ENCODE data around the gene MYLK.
"Not testable (repeated sequence)": the region's sequence is repeated elsewhere in the genome, so short reads cannot be mapped to it uniquely, and the experiment has no call there.

MYLK gene

DNA sequence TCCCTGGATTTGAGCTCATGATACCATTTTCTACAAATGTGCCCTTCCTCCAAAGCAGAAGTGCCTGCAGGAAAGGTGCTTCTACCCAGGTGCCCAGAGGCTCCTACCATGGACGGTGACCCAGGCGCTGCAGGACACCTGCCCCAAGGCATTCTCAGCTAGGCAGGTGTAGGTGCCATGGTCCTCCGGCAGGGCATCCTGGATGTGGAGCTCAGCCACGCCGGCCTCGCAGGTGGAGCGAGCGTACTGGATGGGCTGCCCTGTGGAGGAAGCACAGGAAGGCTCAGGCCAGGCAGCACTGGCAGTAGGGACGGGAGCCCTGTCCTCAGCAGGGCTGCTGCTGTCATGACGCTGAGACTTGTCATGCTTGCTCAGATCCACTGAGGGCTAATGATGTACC is 162.1 kb downstream of the MYLK start:
- Histone ChIP-seq H3K36me3 (ENCODE audit: control insufficient read depth, insufficient read depth, low read length) (no peaks in the 10 kb centered on the region), H3K4me1 (ENCODE audit: control insufficient read depth, insufficient read depth, low read length) (no peaks in the 10 kb centered on the region), H3K9me3 (ENCODE audit: control insufficient read depth, insufficient read depth, low read depth, low read length) (no peaks in the 10 kb centered on the region), H3K4me3 (ENCODE audit: low read depth, low read length) (no peak overlapping the region), H3K9ac (ENCODE audit: low read length) (no peak overlapping the region), H3K27ac (ENCODE audit: low read depth, low read length) (no peak overlapping the region), H3K27me3 (ENCODE audit: control insufficient read depth, insufficient read depth, low read length) (no peaks in the 10 kb centered on the region)

GRCh38 chr3:123721095-123721689 is 162.9 kb downstream of the MYLK start:
- not testable (repeated sequence) for H3K36me3 ChIP-seq (ENCODE audit: control insufficient read depth, insufficient read depth, low read length); H3K27ac ChIP-seq (ENCODE audit: low read depth, low read length); H3K27me3 ChIP-seq (ENCODE audit: control insufficient read depth, insufficient read depth, low read length); H3K9ac ChIP-seq (ENCODE audit: low read length); H3K9me3 ChIP-seq (ENCODE audit: control insufficient read depth, insufficient read depth, low read depth, low read length); H3K4me1 ChIP-seq (ENCODE audit: control insufficient read depth, insufficient read depth, low read length); H3K4me3 ChIP-seq (ENCODE audit: low read depth, low read length)

DNA sequence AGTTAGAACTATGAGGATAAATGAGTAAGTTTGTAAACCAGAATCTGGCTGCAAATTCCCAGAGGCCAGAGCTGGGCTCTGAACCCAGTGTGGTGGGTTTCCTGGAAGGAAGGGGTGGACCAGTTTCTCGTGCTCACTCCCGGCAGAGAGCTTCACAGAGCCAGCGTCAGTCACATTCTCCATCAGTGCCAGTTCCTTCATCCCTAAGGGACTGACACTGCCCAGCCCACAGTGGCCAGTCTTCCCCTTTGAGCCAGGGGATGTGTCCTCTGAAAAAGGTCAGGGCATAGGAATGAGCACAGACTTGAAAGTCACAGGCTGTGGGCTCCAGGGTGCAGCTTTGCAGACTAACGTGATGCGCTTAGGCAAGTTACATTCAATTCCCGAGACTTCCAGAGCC is 163.5 kb downstream of the MYLK start:
- no peaks in the 10 kb centered on the region for H3K4me1 ChIP-seq (ENCODE audit: control insufficient read depth, insufficient read depth, low read length)
- no peak overlapping the region for H3K9ac ChIP-seq (ENCODE audit: low read length)
- no peaks in the 10 kb centered on the region for H3K27me3 ChIP-seq (ENCODE audit: control insufficient read depth, insufficient read depth, low read length)
- no peaks in the 10 kb centered on the region for H3K9me3 ChIP-seq (ENCODE audit: control insufficient read depth, insufficient read depth, low read depth, low read length)
- H3K27ac ChIP-seq (ENCODE audit: low read depth, low read length), result no peak overlapping the region
- H3K36me3 ChIP-seq (ENCODE audit: control insufficient read depth, insufficient read depth, low read length), result no peaks in the 10 kb centered on the region
- no peak overlapping the region for H3K4me3 ChIP-seq (ENCODE audit: low read depth, low read length)

GRCh38 chr3:123719862-123720453 is 164.2 kb downstream of the MYLK start:
- Histone ChIP-seq H3K9ac (ENCODE audit: low read length) (no peak overlapping the region), H3K4me1 (ENCODE audit: control insufficient read depth, insufficient read depth, low read length) (no peaks in the 10 kb centered on the region), H3K27ac (ENCODE audit: low read depth, low read length) (no peak overlapping the region), H3K36me3 (ENCODE audit: control insufficient read depth, insufficient read depth, low read length) (no peaks in the 10 kb centered on the region), H3K9me3 (ENCODE audit: control insufficient read depth, insufficient read depth, low read depth, low read length) (no peaks in the 10 kb centered on the region), H3K4me3 (ENCODE audit: low read depth, low read length) (no peak overlapping the region), H3K27me3 (ENCODE audit: control insufficient read depth, insufficient read depth, low read length) (no peaks in the 10 kb centered on the region)

- H3K9ac ChIP-seq (ENCODE audit: low read length); H3K4me1 ChIP-seq (ENCODE audit: control insufficient read depth, insufficient read depth, low read length); H3K27me3 ChIP-seq (ENCODE audit: control insufficient read depth, insufficient read depth, low read length); H3K4me3 ChIP-seq (ENCODE audit: low read depth, low read length); H3K27ac ChIP-seq (ENCODE audit: low read depth, low read length); H3K9me3 ChIP-seq (ENCODE audit: control insufficient read depth, insufficient read depth, low read depth, low read length); H3K36me3 ChIP-seq (ENCODE audit: control insufficient read depth, insufficient read depth, low read length): not testable (repeated sequence)
Observed at GRCh38 chr3:123719061-123719756, 164.9 kb downstream of the MYLK start.

DNA sequence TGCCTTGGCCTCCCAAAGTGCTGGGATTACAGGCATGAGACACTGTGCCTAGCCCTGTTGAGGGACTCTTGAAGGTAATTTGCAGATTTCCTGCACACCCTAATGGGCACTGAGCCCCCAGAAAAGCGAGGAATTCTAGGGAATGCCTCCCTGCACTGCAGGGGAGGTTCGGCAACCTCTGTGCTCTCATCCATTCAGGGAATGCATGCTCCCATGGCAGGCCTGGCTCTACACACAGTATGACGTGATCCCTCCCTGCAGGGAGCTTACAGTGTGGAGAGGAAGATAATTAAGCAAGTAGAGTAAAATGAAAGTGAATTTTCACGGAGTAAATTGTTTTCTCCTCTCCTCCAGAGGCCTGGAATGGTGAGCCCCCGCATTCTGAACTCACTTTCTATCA is 166.0 kb downstream of the MYLK start:
- Histone ChIP-seq H3K9ac (ENCODE audit: low read length) (no peak overlapping the region), H3K27me3 (ENCODE audit: control insufficient read depth, insufficient read depth, low read length) (no peaks in the 10 kb centered on the region), H3K4me3 (ENCODE audit: low read depth, low read length) (no peak overlapping the region), H3K36me3 (ENCODE audit: control insufficient read depth, insufficient read depth, low read length) (no peaks in the 10 kb centered on the region), H3K4me1 (ENCODE audit: control insufficient read depth, insufficient read depth, low read length) (no peaks in the 10 kb centered on the region), H3K9me3 (ENCODE audit: control insufficient read depth, insufficient read depth, low read depth, low read length) (no peaks in the 10 kb centered on the region), H3K27ac (ENCODE audit: low read depth, low read length) (no peak overlapping the region)

- not testable (repeated sequence) for H3K9me3 ChIP-seq (ENCODE audit: control insufficient read depth, insufficient read depth, low read depth, low read length); H3K36me3 ChIP-seq (ENCODE audit: control insufficient read depth, insufficient read depth, low read length); H3K4me1 ChIP-seq (ENCODE audit: control insufficient read depth, insufficient read depth, low read length); H3K27me3 ChIP-seq (ENCODE audit: control insufficient read depth, insufficient read depth, low read length); H3K27ac ChIP-seq (ENCODE audit: low read depth, low read length); H3K9ac ChIP-seq (ENCODE audit: low read length); H3K4me3 ChIP-seq (ENCODE audit: low read depth, low read length)
Observed at GRCh38 chr3:123717451-123717850, 166.7 kb downstream of the MYLK start.

DNA sequence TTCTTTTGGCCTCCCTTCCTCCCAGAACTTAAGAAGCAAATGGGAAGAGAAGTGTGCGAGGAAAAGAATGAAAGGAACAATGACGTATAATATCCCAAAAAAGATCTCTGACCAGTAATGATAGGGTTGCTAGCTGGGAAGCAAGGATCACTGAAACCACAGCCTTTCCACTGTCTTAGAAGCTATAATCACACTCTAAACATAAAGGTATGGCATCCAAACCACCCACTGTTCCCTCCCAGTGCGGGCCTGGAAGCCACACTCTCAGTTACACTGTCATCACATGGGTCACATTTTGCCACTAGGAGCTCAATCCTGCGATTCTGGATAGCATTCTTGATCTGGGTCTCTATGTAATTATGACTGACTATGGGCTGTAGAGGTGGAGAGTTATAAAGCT is 167.7 kb downstream of the MYLK start:
- H3K36me3 ChIP-seq (ENCODE audit: control insufficient read depth, insufficient read depth, low read length), result no peaks in the 10 kb centered on the region
- H3K27me3 ChIP-seq (ENCODE audit: control insufficient read depth, insufficient read depth, low read length), result no peaks in the 10 kb centered on the region
- H3K27ac ChIP-seq (ENCODE audit: low read depth, low read length), result no peak overlapping the region
- H3K9me3 ChIP-seq (ENCODE audit: control insufficient read depth, insufficient read depth, low read depth, low read length), result no peaks in the 10 kb centered on the region
- no peak overlapping the region for H3K4me3 ChIP-seq (ENCODE audit: low read depth, low read length)
- peaks cover 6% of the 10 kb centered on the region; the same call in 1 of the 2 replicates for H3K4me1 ChIP-seq (ENCODE audit: control insufficient read depth, insufficient read depth, low read length)
- H3K9ac ChIP-seq (ENCODE audit: low read length), result no peak overlapping the region

DNA sequence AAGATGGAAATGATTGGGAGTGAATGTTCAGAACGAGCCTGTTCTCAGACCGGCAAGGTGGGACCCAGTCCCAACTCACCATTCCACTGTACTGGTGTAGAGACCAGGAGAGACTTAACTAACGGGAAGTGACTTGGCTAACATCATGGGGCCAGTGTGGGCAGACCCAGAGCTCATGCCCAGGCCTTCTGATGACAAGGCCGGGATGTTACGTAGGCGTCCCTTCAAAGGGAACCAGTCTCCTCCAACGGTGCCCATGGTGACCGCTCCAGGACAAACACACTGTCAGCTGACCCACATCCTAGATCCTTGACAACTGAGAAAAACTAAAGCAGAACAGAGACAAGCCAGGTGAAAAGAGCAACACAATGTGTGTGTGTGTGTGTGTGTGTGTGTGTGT is 170.9 kb downstream of the MYLK start:
- H3K36me3 ChIP-seq (ENCODE audit: control insufficient read depth, insufficient read depth, low read length), result no peaks in the 10 kb centered on the region
- H3K4me3 ChIP-seq (ENCODE audit: low read depth, low read length), result no peak overlapping the region
- no peaks in the 10 kb centered on the region for H3K27me3 ChIP-seq (ENCODE audit: control insufficient read depth, insufficient read depth, low read length)

DNA sequence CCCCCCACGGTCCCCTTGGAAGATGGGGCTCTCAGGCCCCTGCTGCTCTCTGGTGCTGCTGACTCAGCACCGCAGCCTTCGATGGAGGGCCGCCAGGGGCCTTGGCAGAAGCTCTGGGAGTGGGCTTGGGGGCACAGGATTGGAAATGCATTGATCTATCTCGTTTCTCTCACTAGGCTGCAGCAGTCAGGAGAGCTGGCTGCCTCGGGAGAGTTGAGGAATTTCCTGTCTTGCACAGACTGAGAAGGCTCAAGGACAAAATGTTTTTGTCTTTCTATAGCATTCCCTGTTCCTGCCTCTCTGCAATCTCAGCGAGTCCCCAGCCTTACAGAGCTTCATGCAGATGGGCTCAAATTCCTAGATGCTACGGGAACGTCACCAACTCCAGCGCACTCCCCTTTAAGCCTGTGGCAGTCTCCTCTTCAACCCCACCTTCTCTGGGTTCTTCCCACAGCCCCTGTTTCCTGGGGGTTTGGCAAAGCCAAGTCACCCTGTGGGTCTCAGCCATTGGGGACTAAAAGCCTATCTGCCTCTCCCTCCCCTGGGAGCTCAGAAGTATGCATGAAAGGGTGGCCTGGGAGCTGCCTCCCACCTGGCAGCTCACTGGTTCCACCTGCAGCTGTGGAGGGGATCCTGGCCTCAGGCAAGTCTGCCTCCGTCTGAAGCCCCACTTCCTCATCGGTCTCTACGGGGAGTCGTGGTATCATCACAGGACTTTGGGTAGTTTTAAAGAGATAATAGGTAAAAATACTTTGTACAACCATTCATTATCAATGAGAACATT is 171.9 kb downstream of the MYLK start:
- no peak overlapping the region for H3K27ac ChIP-seq (ENCODE audit: low read depth, low read length)
- H3K4me3 ChIP-seq (ENCODE audit: low read depth, low read length), result no peak overlapping the region
- H3K4me1 ChIP-seq (ENCODE audit: control insufficient read depth, insufficient read depth, low read length), result peaks cover 6% of the 10 kb centered on the region; the same call in 1 of the 2 replicates
- H3K36me3 ChIP-seq (ENCODE audit: control insufficient read depth, insufficient read depth, low read length), result no peaks in the 10 kb centered on the region
- H3K27me3 ChIP-seq (ENCODE audit: control insufficient read depth, insufficient read depth, low read length), result no peaks in the 10 kb centered on the region
- H3K9me3 ChIP-seq (ENCODE audit: control insufficient read depth, insufficient read depth, low read depth, low read length), result no peaks in the 10 kb centered on the region
- no peak overlapping the region for H3K9ac ChIP-seq (ENCODE audit: low read length)

More for the DNA sequence above, 170.9 kb downstream of the MYLK start:
- Histone ChIP-seq H3K9ac (ENCODE audit: low read length) (no peak overlapping the region), H3K27ac (ENCODE audit: low read depth, low read length) (no peak overlapping the region), H3K9me3 (ENCODE audit: control insufficient read depth, insufficient read depth, low read depth, low read length) (no peaks in the 10 kb centered on the region), H3K4me1 (ENCODE audit: control insufficient read depth, insufficient read depth, low read length) (peaks cover 6% of the 10 kb centered on the region; the same call in 1 of the 2 replicates)

DNA sequence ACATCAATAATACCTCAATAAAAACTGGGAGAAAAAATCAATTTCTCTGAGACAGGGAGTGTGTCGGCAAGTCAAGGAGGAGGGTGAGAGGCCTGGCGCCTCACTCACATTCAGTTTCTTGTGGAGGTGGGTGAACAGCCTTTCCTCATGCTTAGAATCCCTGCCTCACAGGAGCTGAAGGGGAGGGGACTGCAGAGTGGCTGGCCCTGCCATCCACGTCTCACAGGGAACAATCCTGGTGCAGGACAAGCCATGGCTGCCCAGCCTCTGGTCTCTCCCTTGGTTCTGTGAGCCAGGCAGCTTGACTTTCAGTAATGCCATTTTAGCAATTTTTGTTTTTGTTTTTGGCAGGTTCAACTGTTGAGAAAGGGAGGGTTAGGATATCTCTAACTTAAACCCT is 172.8 kb downstream of the MYLK start:
- Histone ChIP-seq H3K27me3 (ENCODE audit: control insufficient read depth, insufficient read depth, low read length) (no peaks in the 10 kb centered on the region), H3K27ac (ENCODE audit: low read depth, low read length) (no peak overlapping the region), H3K4me3 (ENCODE audit: low read depth, low read length) (no peak overlapping the region), H3K4me1 (ENCODE audit: control insufficient read depth, insufficient read depth, low read length) (peaks cover 6% of the 10 kb centered on the region; the same call in 1 of the 2 replicates), H3K9ac (ENCODE audit: low read length) (no peak overlapping the region), H3K36me3 (ENCODE audit: control insufficient read depth, insufficient read depth, low read length) (no peaks in the 10 kb centered on the region), H3K9me3 (ENCODE audit: control insufficient read depth, insufficient read depth, low read depth, low read length) (no peaks in the 10 kb centered on the region)
